Neuron (in vitro differentiated cells): ENCODE data around the gene KCNA5.

Source experiments
- H2AFZ ChIP-seq: one replicate; pipeline ENCODE4 v1.6.1; 2013; ENCODE audit warnings: low read depth, mild to moderate bottlenecking, inconsistent platforms, low read length, moderate library complexity
- H3K27me3 ChIP-seq: one replicate; pipeline ENCODE4 v1.6.1; 2013; ENCODE audit warnings: low read length; ENCODE audit not compliant: insufficient read depth
- H3K36me3 ChIP-seq: one replicate; pipeline ENCODE4 v1.6.1; 2013; ENCODE audit warnings: low read length; ENCODE audit not compliant: insufficient read depth
- H3K4me1 ChIP-seq: one replicate; pipeline ENCODE4 v1.6.1; 2013; ENCODE audit warnings: low read length; ENCODE audit not compliant: insufficient read depth
- H3K4me3 ChIP-seq: 2 replicates; pipeline ENCODE4 v1.5.1; 2013; ENCODE audit warnings: mild to moderate bottlenecking, low read length, moderate library complexity
- H3K9me3 ChIP-seq: one replicate; pipeline ENCODE4 v1.6.1; 2013; ENCODE audit warnings: low read length

KCNA5 gene

DNA sequence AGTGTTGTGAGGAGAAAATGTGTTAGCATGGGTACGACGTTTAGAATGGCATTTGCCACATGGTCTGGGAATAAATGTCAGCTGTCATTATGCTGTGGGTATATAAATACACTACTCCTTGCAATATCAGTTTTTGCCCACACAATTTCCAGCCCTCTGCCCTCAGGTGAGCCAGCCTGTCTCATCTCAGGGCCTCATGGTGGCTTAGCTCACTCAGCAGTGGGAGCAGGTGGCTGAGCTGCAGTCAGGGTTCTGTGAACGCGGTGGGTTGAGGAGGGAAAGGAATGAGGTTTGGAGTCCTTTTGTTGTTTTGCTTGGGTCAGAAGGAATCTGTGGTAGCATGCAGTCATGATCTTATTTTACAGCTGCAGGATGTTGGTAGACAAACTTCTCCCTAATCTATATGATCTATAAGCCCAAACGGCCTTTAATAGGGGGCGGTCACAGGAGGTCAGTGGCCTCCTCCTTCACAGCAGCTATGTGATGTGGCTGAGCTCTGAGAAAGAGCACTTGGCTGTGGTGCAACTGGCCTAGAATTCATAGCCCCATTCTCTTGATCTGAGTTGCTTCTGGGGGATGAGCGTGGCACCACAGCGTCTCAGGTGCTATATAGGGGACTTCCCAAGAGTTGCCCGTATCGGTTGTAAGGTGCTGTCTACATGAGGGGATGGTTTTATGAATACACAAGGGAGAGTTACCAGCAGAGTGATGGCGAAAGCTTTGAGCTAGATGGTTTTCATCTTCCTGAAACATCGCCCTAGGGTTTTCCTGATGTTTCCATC is 27.8 kb upstream of the KCNA5 start:
- Histone ChIP-seq H3K27me3 (peaks cover 6% of the 10 kb centered on the region), H3K4me1 (no peaks in the 10 kb centered on the region), H3K9me3 (no peaks in the 10 kb centered on the region), H2AFZ (no peak overlapping the region), H3K36me3 (no peaks in the 10 kb centered on the region), H3K4me3 (no peak overlapping the region)

DNA sequence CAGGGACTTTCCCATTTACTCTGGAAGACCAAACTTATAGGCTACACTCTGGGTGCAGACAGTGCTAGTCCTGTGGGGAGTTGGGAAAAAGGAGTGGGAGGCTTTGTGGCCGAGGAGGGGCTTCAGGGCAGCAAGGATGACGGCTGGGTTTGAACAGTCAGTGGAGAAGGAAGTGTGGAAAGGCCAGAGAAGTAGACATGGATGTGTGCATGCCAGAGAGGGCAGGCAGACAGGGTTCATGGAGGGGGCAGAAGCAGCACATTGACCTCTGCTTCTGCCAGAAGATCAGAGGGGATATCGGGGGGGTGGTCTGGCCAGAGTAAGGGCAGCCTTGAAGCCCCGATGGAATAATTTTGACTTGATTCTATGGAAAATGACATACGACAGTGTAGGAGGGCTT is 27.2 kb upstream of the KCNA5 start:
- H2AFZ ChIP-seq = no peak overlapping the region
- no peaks in the 10 kb centered on the region for H3K36me3 ChIP-seq
- no peak overlapping the region for H3K4me3 ChIP-seq
- H3K9me3 ChIP-seq = no peaks in the 10 kb centered on the region
- H3K4me1 ChIP-seq = no peaks in the 10 kb centered on the region
- peaks cover 6% of the 10 kb centered on the region for H3K27me3 ChIP-seq

DNA sequence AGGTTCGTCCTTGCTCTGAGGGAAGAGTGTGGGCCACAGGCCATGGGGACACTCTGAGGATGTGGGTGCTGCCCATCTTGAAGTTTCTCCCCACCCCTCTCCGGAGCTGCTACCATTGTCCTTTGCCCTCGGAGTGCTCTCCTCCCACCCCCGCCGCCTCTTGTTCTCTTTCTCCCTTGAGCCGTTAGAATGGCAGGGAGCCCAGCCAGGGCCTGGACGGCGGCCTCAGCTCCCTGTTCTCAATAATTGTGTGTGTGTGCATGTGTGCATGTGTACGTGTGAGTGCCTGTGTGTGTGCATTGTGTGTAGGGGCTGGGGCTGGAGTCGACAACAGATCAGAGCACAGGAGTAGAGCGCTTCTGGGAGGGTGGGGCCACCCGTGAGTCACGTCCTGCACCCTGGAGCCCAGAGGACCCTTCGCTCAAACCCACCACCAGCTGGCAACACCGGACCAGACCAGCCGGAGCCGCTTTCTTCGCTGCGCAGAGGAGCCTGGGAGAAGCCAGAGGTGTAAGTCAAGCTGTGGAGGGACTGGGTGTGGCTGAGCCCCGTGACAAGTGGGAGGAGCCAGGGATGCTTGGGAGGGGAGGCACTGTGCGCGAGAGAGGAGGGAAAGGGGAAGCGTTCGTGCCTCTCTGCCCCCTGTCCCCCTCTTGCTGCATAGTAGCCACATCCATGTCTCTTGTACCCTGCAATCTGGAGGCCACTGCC is 25.9 kb upstream of the KCNA5 start:
- no peaks in the 10 kb centered on the region for H3K4me1 ChIP-seq
- H3K36me3 ChIP-seq = no peaks in the 10 kb centered on the region
- H3K9me3 ChIP-seq = no peaks in the 10 kb centered on the region
- no peak overlapping the region for H2AFZ ChIP-seq
- H3K27me3 ChIP-seq = peaks cover 4% of the 10 kb centered on the region
- H3K4me3 ChIP-seq = no peak overlapping the region

GRCh38 chr12:5018677-5019076 is 25.0 kb upstream of the KCNA5 start:
- no peak overlapping the region for H2AFZ ChIP-seq
- H3K27me3 ChIP-seq = peaks cover 4% of the 10 kb centered on the region
- H3K9me3 ChIP-seq = no peaks in the 10 kb centered on the region
- no peak overlapping the region for H3K4me3 ChIP-seq
- no peaks in the 10 kb centered on the region for H3K4me1 ChIP-seq
- no peaks in the 10 kb centered on the region for H3K36me3 ChIP-seq

DNA sequence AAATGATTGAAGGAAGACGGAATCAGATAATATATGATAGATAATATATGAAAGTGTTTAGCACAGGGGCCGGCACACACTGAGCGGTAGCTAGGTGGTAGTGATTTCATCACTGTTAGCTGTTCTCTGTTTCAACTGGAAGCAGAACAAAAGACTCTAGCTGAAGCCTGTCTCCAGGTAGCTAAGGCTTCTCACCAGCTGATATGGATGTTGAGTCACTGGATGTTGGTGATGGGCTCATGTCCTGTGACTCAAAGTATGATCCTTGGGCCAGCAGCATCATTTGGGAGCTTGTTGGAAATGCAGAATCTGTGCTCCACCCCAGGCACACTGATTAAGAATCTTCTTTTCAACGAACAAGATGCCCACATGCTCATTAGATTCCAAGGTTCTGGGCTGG is 21.7 kb upstream of the KCNA5 start:
- Histone ChIP-seq H3K4me3 (no peak overlapping the region), H3K4me1 (no peaks in the 10 kb centered on the region), H2AFZ (no peak overlapping the region), H3K9me3 (no peaks in the 10 kb centered on the region), H3K27me3 (no peaks in the 10 kb centered on the region), H3K36me3 (no peaks in the 10 kb centered on the region)

DNA sequence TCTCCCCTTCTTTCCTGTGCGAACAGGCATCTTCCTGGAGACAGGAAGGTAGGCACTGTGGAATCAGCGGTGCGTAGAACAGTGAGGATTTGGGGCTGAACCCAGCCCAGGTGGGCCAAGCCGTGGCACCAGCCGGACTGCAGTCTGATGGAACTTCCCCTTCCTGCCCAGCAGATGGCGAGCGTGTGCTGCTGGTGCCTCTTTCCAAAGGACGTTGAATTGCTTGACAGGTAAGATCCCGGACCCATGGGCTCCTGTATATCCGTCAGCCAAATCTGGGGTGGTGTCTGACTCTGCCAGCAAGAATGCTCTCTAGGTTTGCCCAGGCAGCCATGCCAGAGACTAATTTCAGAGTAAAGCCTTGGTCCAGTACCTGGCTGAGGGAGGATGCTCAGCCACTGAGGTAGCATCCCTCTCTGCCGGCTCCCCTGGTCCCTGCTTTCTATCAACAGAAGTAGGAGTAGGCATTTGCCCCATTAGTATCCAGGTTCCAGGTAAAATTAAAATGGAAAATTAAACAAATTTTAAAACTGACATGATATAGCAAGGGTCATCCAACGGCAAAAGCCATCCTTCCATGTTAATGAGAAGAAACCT is 21.1 kb upstream of the KCNA5 start:
- Histone ChIP-seq H3K36me3 (no peaks in the 10 kb centered on the region), H3K9me3 (no peaks in the 10 kb centered on the region), H2AFZ (no peak overlapping the region), H3K4me3 (no peak overlapping the region), H3K27me3 (no peaks in the 10 kb centered on the region), H3K4me1 (no peaks in the 10 kb centered on the region)

GRCh38 chr12:5023842-5024241 is 19.8 kb upstream of the KCNA5 start:
- no peaks in the 10 kb centered on the region for H3K4me1 ChIP-seq
- no peak overlapping the region for H3K4me3 ChIP-seq
- no peaks in the 10 kb centered on the region for H3K9me3 ChIP-seq
- H2AFZ ChIP-seq = no peak overlapping the region
- no peaks in the 10 kb centered on the region for H3K27me3 ChIP-seq
- no peaks in the 10 kb centered on the region for H3K36me3 ChIP-seq

GRCh38 chr12:5026342-5026938 is 17.2 kb upstream of the KCNA5 start:
- no peak overlapping the region for H3K4me3 ChIP-seq
- peaks cover 3% of the 10 kb centered on the region for H3K27me3 ChIP-seq
- no peaks in the 10 kb centered on the region for H3K9me3 ChIP-seq
- H3K4me1 ChIP-seq = no peaks in the 10 kb centered on the region
- no peaks in the 10 kb centered on the region for H3K36me3 ChIP-seq
- no peak overlapping the region for H2AFZ ChIP-seq

GRCh38 chr12:5027046-5027821 is 16.4 kb upstream of the KCNA5 start:
- no peaks in the 10 kb centered on the region for H3K9me3 ChIP-seq
- H3K36me3 ChIP-seq = no peaks in the 10 kb centered on the region
- H3K27me3 ChIP-seq = peaks cover 3% of the 10 kb centered on the region
- no peak overlapping the region for H2AFZ ChIP-seq
- H3K4me3 ChIP-seq = no peak overlapping the region
- H3K4me1 ChIP-seq = no peaks in the 10 kb centered on the region

DNA sequence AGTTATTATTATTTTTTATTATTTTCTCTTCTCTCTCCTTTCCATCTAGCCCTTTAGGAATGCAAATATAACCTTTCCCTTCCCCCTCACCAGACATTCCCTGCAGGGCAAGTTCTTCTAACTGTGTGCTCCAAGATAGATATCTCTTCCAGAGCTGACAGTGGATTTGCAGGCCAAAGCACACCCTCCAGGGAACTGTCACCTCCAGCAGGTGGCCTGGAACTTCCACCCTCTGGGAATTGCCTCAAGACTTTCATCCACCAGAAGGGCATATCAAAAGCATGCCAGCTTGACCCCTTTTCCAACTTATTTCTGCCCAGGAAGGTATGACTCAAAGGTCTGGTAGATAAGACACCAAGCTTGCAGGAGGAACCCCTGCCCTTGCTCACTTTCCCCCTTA is 13.6 kb upstream of the KCNA5 start:
- H3K4me1 ChIP-seq = no peaks in the 10 kb centered on the region
- H2AFZ ChIP-seq = no peak overlapping the region
- H3K27me3 ChIP-seq = peaks cover 3% of the 10 kb centered on the region
- H3K9me3 ChIP-seq = no peaks in the 10 kb centered on the region
- no peak overlapping the region for H3K4me3 ChIP-seq
- no peaks in the 10 kb centered on the region for H3K36me3 ChIP-seq

DNA sequence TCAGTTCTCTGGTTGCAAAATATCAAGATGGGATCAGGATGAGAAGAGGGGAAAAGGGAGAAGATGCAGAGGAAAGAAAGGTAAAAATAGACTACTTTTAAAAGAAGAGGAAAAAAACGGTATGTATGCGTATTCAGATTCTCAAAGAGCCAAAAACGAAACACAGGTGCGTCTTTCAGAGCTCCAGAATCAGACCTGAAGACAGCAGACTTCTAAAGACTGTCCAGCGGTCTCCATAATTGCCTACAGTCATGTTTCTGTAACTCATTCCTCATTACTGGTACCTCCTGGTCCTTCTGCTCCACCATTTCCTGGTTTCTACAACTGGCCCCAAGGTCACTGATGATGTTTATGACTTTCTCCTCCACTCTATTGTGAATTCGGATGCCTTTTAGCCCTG is 12.4 kb upstream of the KCNA5 start:
- Histone ChIP-seq H3K9me3 (no peaks in the 10 kb centered on the region), H3K36me3 (no peaks in the 10 kb centered on the region), H2AFZ (no peak overlapping the region), H3K4me3 (no peak overlapping the region), H3K27me3 (peaks cover 3% of the 10 kb centered on the region), H3K4me1 (no peaks in the 10 kb centered on the region)

- no peaks in the 10 kb centered on the region for H3K9me3 ChIP-seq
- H3K4me1 ChIP-seq = no peaks in the 10 kb centered on the region
- H3K4me3 ChIP-seq = no peak overlapping the region
- no peaks in the 10 kb centered on the region for H3K36me3 ChIP-seq
- peaks cover 3% of the 10 kb centered on the region for H3K27me3 ChIP-seq
- H2AFZ ChIP-seq = no peak overlapping the region
These were observed 11.7 kb upstream of the KCNA5 start for GRCh38 chr12:5031958-5032357.
